HepG2 (cell line): Measurements from ENCODE around the gene C20orf96. TPM values are rescaled to one million over a fixed set of nuclear protein-coding genes. Genes with fewer than 3 reads are reported as not detected.

Experiments
- ARID3A ChIP-seq: IDR thresholded peaks from 2 replicates; pipeline ENCODE4 v1.6.1; 2012; ENCODE audit warnings: low read depth, low read length, improper control_type of control experiment
- BRF2 ChIP-seq: sonication (generic); formaldehyde crosslinking; IDR thresholded peaks from 2 replicates; pipeline ENCODE4 v1.8.1; 2022; ENCODE audit warnings: mild to moderate bottlenecking, missing genetic modification reagents
- CENPX ChIP-seq: sonication (generic); formaldehyde crosslinking; IDR thresholded peaks from 2 replicates; pipeline ENCODE4 v1.9.0; 2021; ENCODE audit warnings: mild to moderate bottlenecking, missing genetic modification reagents, moderate library complexity
- EP300 ChIP-seq, 3 experiments: sonication (generic) in 1 of 3; formaldehyde crosslinking in 1 of 3; IDR thresholded peaks; 2 replicates each; pipeline versions ENCODE4 v1.5.1 to v1.6.1; 2011 to 2020; ENCODE audit warnings: low read depth in 2 of 3, low read length in 2 of 3, borderline replicate concordance in 1 of 3, improper control_type of control experiment in 1 of 3, mild to moderate bottlenecking in 1 of 3, missing genetic modification reagents in 1 of 3, moderate library complexity in 1 of 3
- KDM6A ChIP-seq: IDR thresholded peaks from 2 replicates; pipeline ENCODE4 v1.6.1; 2016; ENCODE audit warnings: low read depth
- KLF11 ChIP-seq: IDR thresholded peaks from 2 replicates; pipeline ENCODE4 v1.6.1; 2016; ENCODE audit warnings: missing compliant biosample characterization
- MIER2 ChIP-seq: IDR thresholded peaks from 2 replicates; pipeline ENCODE4 v1.6.1; 2016; ENCODE audit warnings: missing biosample characterization, missing genetic modification reagents
- NCOR1 ChIP-seq: fragments of 200-600 bp; sonication (generic); IDR thresholded peaks from 2 replicates; pipeline ENCODE4 v1.7.0; 2017; ENCODE audit warnings: antibody characterized with exemption, low read length, borderline replicate concordance
- ZFYVE20 ChIP-seq: sonication (generic); formaldehyde crosslinking; IDR thresholded peaks from 2 replicates; pipeline ENCODE4 v1.8.0; 2023; ENCODE audit warnings: low read depth, mild to moderate bottlenecking, moderate library complexity, missing genetic modification reagents, borderline replicate concordance
- ZMAT3 ChIP-seq: sonication (generic); formaldehyde crosslinking; conservative IDR thresholded peaks from 2 replicates; pipeline ENCODE4 v1.7.0; 2021; ENCODE audit warnings: missing genetic modification reagents
- ZMYM3 ChIP-seq: sonication (generic); formaldehyde crosslinking; IDR thresholded peaks from 2 replicates; pipeline ENCODE4 v1.5.1; 2020; ENCODE audit warnings: mild to moderate bottlenecking, missing genetic modification reagents
- ZNF17 ChIP-seq: sonication (generic); formaldehyde crosslinking; IDR thresholded peaks from 2 replicates; pipeline ENCODE4 v1.5.0; 2020; ENCODE audit warnings: mild to moderate bottlenecking, missing genetic modification reagents
- ZNF225 ChIP-seq: sonication (generic); formaldehyde crosslinking; IDR thresholded peaks from 2 replicates; pipeline ENCODE4 v1.4.0; 2020; ENCODE audit warnings: mild to moderate bottlenecking, missing genetic modification reagents
- ZNF33A ChIP-seq: sonication (generic); formaldehyde crosslinking; IDR thresholded peaks from 2 replicates; pipeline ENCODE4 v1.5.1; 2020; ENCODE audit warnings: missing genetic modification reagents, mild to moderate bottlenecking, moderate library complexity, borderline replicate concordance
- ZNF557 ChIP-seq: sonication (generic); formaldehyde crosslinking; IDR thresholded peaks from 2 replicates; pipeline ENCODE4 v1.4.0; 2020; ENCODE audit warnings: missing genetic modification reagents
- ZNF567 ChIP-seq: sonication (generic); formaldehyde crosslinking; IDR thresholded peaks from 2 replicates; pipeline ENCODE4 v1.8.1; 2023; ENCODE audit warnings: mild to moderate bottlenecking, missing genetic modification reagents, borderline replicate concordance
- ZNF629 ChIP-seq: sonication (generic); formaldehyde crosslinking; conservative IDR thresholded peaks from 2 replicates; pipeline ENCODE4 v1.5.0; 2020; ENCODE audit warnings: missing genetic modification reagents
- ZNF790 ChIP-seq: sonication (generic); formaldehyde crosslinking; IDR thresholded peaks from 2 replicates; pipeline ENCODE4 v1.8.0; 2022; ENCODE audit warnings: missing genetic modification reagents, mild to moderate bottlenecking, borderline replicate concordance
- ZNF792 ChIP-seq: IDR thresholded peaks from 2 replicates; pipeline ENCODE4 v1.6.1; 2016
- polyA plus RNA-seq, 8 experiments: library from polyadenylated mRNA; depleted of rRNA in 3 of 8; stranded (reverse) in 7 of 8; unstranded in 1 of 8; fragments of >200 nt; fragmentation: Illumina TruSeq in 4 of 8; extraction: Trizol in 4 of 8; gene quantifications; 2 replicates each; pipeline versions ENCODE4 v1.2.1 to v1.2.3, GENCODE V29; 2011 to 2016; ENCODE audit warnings: low read depth in 4 of 8, missing spikeins in 1 of 8, mixed read lengths in 1 of 8; ENCODE audit not compliant: insufficient read depth in 1 of 8
- total RNA-seq, 5 experiments: library from RNA; depleted of rRNA; stranded (reverse); fragments of >200 nt; fragmentation: Illumina TruSeq; extraction: Trizol; gene quantifications; 2 replicates each; pipeline ENCODE4 v1.2.3, GENCODE V29; 2016; ENCODE audit warnings: low read depth in 1 of 5
- TF ChIP-seq, protein P1 (sequence below): IDR thresholded peaks from 2 replicates; pipeline ENCODE4 v1.6.1; 2016; ENCODE audit warnings: low read depth
- TF ChIP-seq, protein P2 (sequence below): sonication (generic); formaldehyde crosslinking; IDR thresholded peaks from 2 replicates; pipeline ENCODE4 v1.5.1; 2020; ENCODE audit warnings: missing genetic modification reagents, mild to moderate bottlenecking, borderline replicate concordance

Gene C20orf96
- total and polyA plus RNA-seq, 2 of the 13 experiments (the other 11 are each of a cell fraction or from before 2014, with no cell fraction given), result 3.8 to 20.6 TPM

DNA sequence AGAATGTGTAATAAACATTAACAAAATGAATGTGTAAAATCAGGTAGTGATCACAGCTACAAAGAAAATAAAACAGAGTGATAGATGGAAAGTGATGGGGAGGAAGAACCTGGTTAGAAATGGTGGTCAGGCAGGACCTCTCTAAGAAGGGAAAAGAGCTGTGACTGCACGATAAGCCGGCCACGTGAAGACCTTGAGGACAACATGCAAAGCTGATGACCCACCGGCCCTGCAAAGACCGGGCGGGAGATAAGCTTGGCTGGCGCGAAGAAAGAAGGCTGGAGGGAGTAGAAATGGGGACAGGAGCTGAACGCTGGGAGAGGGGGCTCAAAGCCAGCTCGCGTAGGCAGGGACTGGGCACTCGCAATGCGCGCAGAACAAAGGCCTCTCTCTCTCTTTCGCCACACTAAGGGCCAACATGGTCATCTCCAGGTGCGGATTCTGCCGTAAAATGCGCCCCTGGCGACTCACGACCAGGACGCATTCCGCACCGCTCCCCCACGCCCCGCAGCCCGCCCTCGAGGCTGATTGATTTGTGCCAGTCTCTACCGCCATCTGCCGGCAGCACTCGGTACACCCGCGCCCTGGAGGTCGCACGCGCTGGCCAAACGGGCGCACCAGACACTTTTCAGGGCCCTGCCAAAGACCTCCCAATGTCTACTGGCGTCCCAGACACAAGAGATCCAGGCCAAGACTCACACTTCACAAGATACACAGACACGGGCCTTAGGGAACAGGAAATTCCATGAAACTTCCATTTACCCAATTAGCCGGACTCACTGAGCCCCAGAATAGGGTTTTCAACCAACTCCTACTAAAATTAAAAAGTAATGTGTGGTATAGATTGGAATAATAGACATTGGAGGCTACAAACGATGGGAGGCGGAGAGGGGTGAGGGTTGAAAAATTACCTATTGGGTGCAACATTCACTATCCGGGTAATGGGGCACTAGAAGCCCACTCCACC is 23.7 kb downstream of the C20orf96 start (continued):
- TF ChIP-seq ZFYVE20 (CRISPR knock-in tag), result 0 out of 2 replicates have a peak, but pooled peaks have one; percentile 72
- TF ChIP-seq EP300 (IDR thresholded peaks at IDR 0.05; ENCODE audit: low read depth in 2 of 2, low read length in 2 of 2), result peak in 1 of 2 experiments; percentile 18; a peak in 1 of 4 replicates
- peak; percentile 57; the same call in 1 of the 2 replicates for TF ChIP-seq EP300 (CRISPR knock-in tag; IDR thresholded peaks at IDR 0.05; ENCODE audit: borderline replicate concordance)
- peak; percentile 85; the same call in 1 of the 2 replicates for TF ChIP-seq ZNF33A (CRISPR knock-in tag)
- TF ChIP-seq KDM6A (CRISPR knock-in tag), result no peak
- TF ChIP-seq ZNF790, result peak; percentile 81; the same call in 1 of the 2 replicates
- TF ChIP-seq ZNF557 (CRISPR knock-in tag), result peak; percentile 81
- 0 out of 2 replicates have a peak, but pooled peaks have one; percentile 81 for TF ChIP-seq ZNF567 (CRISPR knock-in tag)
- TF ChIP-seq ZMAT3, result peak; percentile 86
- peak; percentile 72; the same call in 1 of the 2 replicates for TF ChIP-seq ARID3A
- TF ChIP-seq ZNF225 (CRISPR knock-in tag), result peak; percentile 79; the same call in 1 of the 2 replicates
- TF ChIP-seq NCOR1, result 0 out of 2 replicates have a peak, but pooled peaks have one; percentile 33
- TF ChIP-seq ZNF629 (CRISPR knock-in tag), result 0 out of 2 replicates have a peak, but pooled peaks have one; percentile 41
- no peak for TF ChIP-seq CENPX
- TF ChIP-seq, protein P1, sequence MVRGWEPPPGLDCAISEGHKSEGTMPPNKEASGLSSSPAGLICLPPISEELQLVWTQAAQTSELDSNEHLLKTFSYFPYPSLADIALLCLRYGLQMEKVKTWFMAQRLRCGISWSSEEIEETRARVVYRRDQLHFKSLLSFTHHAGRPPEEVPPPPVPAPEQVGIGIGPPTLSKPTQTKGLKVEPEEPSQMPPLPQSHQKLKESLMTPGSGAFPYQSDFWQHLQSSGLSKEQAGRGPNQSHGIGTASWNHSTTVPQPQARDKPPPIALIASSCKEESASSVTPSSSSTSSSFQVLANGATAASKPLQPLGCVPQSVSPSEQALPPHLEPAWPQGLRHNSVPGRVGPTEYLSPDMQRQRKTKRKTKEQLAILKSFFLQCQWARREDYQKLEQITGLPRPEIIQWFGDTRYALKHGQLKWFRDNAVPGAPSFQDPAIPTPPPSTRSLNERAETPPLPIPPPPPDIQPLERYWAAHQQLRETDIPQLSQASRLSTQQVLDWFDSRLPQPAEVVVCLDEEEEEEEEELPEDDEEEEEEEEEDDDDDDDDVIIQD (CRISPR knock-in tag), result peak; percentile 73; the same call in 1 of the 2 replicates
- peak; percentile 94 for TF ChIP-seq BRF2 (CRISPR knock-in tag)
- no peak for TF ChIP-seq ZNF17 (CRISPR knock-in tag)
- no peak; the same call in 1 of the 2 replicates for TF ChIP-seq MIER2 (CRISPR knock-in tag)
- peak; percentile 71; the same call in 1 of the 2 replicates for TF ChIP-seq ZMYM3 (CRISPR knock-in tag)
- peak; percentile 88 for TF ChIP-seq ZNF792 (CRISPR knock-in tag)
- peak; percentile 97 for TF ChIP-seq KLF11
- TF ChIP-seq, protein P2, sequence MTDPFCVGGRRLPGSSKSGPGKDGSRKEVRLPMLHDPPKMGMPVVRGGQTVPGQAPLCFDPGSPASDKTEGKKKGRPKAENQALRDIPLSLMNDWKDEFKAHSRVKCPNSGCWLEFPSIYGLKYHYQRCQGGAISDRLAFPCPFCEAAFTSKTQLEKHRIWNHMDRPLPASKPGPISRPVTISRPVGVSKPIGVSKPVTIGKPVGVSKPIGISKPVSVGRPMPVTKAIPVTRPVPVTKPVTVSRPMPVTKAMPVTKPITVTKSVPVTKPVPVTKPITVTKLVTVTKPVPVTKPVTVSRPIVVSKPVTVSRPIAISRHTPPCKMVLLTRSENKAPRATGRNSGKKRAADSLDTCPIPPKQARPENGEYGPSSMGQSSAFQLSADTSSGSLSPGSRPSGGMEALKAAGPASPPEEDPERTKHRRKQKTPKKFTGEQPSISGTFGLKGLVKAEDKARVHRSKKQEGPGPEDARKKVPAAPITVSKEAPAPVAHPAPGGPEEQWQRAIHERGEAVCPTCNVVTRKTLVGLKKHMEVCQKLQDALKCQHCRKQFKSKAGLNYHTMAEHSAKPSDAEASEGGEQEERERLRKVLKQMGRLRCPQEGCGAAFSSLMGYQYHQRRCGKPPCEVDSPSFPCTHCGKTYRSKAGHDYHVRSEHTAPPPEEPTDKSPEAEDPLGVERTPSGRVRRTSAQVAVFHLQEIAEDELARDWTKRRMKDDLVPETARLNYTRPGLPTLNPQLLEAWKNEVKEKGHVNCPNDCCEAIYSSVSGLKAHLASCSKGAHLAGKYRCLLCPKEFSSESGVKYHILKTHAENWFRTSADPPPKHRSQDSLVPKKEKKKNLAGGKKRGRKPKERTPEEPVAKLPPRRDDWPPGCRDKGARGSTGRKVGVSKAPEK (CRISPR knock-in tag), result peak; percentile 91
